GM19099 (cell line): ENCODE measurements around the gene COL16A1.

Experiments used
- POLR2A ChIP-seq: IDR thresholded peaks from 3 replicates; pipeline ENCODE4 v1.6.1; 2011; ENCODE audit warnings: low read depth; ENCODE audit not compliant: insufficient read length; ENCODE audit errors: extremely low read depth

COL16A1 gene

DNA sequence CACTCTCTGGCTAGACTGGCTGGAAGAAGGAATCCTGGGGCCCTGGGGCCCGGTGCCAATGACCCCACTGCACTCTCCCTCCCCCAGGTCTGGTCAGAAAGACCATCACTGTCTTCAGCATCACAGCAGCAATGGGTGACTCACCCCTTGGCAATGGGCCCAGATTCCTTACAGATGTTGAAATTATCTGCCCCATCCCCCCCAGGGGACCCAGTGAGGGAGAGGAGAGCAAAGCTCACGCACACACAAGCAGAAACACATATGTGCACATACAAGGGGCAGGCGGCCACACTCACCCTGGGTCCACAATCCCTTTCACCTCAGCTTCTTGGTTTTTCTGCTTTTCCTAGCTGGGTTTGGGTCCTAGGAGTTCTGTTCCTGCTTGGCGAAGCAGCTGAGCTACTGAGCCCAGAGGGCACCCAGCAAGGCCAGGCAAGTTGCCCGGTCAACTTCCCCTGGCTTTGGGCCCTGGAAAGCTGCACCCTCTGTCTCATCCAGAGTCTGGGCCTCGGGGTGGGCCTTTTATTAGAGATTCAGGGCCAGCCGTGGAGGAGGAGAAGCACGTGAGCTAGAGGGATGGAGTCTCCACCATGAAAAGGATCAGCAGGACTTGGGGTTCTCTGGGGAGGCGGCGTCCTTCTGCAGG, 2.6 kb downstream of the COL16A1 start:
- no peak for TF ChIP-seq POLR2A

DNA sequence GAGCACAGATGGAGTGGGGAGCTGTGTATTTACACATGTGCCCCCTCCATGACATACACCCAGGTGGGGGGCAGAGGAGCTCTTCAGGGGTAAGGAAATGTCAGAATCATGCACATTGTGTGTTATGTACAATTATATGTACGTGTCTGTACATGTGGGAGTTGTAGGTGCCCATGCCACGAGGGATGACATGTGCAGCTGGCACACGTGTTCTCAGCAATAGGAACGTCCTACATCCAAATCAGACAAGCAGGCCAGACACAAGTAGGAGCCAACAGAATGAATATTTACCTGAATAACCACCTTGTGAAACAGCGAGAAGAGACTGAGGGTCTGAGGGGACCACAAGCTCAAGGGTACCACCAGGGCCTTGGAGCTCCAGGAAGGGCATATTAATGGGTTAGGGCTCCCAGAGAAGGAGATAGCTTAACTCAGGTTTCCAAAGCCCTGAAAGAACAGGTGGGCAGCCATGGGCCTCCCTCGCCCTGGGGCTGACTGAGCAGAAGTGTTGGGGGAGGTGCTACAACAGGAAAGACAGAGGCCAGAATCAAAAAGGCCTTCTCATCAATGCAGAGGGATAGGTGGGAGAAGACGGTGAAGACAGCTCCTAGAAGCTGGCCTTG, 3.2 kb downstream of the COL16A1 start:
- no peak for TF ChIP-seq POLR2A

DNA sequence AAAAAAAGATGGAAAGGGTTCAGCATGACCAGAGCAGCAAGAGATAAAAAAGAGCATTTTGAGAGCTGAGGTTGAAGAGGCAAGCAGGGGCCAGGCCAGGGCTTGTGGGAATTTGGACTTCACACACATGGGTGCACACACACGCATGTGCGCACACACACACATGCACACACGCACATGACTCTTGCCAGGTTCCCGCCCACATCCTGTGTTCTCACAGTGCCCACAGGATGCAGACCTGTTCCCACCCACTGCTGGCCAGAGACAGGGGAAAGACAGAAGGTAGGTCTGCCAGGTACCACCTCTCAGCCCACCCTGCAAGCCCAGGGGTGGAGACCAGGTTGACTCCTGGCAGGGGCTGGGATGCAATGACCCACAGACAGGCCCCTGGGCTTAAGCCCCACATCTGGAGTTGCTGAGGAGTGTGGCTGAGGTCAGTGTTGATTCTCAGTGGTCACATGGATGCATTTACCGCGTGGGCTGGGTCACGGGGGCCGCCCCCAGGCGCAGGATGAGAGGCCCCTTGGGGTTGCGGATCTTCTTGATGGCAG, 4.4 kb downstream of the COL16A1 start:
- no peak for TF ChIP-seq POLR2A

DNA sequence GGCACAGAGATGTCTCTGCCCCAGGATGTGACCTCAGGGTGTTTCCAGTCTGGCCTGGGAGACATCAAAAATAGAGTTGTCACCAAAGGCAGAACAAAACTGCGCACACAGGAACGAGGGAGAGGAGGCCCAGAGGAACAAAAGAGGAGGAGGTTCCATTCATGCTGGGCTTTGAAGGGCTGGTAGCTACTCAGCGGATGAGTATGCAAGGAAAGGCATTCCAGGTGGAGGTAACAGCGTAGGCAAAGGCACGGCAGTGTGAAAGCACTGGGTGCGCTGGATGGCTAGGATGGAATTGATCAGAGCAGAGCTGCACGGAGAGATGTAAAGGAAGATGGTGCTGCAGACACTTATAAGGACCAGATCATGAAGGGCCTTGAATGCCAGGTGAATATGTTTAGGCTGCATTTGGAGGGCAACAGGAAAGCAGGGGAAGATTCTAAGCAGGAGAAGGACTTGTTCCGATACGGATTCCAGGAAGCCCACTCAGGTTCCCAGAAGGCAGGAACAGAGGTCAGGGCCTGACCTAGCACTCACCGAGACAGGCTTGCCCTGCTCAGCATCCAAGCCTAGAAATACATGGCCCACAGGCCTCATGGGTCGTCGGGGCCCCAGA, 6.3 kb downstream of the COL16A1 start:
- no peak for TF ChIP-seq POLR2A

DNA sequence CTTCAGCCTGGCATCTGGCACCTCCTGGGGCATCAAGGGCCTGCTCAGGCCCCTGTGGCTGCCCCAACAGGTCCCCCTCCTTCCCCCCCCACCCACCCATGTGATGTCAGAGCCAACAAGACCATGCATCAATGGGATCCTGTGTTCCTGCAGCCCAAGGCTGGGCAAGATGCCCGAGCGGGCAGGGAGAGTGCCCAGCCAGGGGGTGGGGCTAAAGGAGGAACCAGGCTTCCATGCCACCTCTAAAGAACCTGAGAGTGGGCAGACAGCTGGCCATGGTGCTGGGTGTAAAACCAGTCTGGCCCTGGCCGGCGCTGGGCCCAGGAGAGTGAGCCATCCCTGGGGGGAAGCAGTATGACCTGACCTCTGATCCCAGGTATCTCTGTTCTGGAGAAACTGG, 7.6 kb downstream of the COL16A1 start:
- TF ChIP-seq POLR2A = no peak

DNA sequence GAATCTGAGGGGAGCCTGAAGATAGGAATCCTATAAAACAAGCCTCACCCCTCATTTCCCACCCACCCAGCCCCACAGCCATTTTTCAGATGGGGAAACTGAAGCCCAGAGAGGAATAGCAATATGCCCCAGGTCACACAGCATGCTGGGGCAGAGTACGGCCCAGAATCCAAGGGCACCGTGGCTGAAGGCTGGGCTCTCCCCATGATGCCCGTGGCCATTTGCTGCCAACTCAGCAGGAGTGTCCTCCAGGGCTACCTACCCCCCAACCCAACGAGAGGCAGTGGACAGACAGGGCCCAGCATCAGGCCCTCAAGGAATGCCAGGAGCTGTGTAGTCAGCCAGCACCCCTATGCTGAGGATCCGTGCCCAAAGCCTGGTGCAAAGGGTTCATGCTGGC, 8.5 kb downstream of the COL16A1 start:
- TF ChIP-seq POLR2A = no peak

DNA sequence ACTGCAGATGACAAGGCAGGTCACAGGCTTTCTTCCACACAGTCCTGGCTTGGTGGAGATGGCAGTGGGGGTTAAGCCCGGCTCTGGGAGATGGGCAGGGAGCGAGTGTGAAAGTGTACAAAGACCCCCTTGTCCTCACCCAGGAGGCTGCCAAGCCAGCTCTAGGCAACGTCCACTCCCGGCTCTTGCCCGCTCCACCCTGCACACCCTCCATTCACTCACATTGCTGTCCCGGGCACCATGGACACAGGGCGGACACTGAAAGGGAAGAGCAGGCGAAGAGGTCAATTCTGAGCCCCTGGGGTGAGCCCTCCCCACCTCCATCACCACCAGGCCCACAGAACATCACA, 8.9 kb downstream of the COL16A1 start:
- TF ChIP-seq POLR2A = no peak

DNA sequence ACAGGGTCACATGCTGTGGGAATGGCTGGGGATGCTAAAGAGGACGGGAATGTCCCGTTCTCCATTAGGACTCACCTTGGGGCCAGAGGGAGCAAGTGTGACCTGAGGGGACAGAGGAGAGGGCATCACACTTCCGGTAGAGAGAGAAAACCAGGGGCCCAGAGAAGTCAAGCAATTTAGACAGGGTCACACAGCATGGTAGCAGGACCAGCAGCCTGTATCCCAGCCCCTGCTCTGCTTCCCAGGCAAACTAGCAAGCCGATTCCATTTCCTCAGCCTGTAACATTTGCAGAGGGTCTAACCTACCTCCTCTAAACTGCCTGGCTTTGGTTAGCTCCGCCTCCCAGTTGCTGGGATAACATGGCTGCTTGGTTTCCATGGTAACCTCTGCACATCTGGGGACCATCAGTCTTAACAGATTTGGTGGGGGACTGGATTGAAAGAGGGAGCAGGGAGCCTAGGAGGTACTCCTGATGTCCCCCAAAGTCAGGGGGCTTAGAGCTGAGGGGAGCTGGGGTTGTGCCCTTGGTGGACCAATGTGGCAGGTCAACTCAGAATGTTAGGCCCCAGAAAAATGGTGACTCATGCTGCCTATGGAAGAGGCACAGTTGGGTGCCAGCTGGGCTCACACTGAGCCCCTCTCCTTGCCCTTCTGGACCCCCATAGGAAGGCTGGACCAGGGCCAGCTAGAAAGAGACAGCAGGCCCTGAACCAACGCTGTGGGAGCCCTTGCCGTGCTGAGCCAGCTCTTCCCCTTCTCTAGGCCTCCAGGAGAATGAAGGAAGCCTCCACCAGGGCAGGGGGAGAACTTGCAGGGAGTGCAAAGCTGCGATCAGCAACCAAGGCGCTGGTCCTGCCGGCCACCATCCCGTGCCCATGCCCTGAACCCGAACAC, 9.5 kb downstream of the COL16A1 start:
- no peak for TF ChIP-seq POLR2A

DNA sequence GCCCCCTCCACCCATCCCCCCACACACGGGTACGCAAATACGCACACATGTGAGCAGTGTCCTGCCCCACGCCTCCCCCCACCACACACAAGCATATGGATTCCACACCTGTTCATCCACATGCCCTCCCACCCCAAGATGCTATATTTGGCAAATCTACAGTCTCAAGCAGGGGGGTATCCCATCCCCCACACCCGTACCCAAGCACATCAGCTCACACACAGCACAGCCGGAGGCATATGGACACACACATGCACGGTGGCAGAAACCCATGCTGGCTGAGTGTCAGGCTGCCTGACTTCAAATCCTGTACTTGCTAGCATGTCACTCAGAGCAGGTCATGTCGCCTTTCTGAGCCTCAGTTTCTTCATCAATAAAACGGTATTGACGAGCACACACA, 10.6 kb downstream of the COL16A1 start:
- no peak for TF ChIP-seq POLR2A

DNA sequence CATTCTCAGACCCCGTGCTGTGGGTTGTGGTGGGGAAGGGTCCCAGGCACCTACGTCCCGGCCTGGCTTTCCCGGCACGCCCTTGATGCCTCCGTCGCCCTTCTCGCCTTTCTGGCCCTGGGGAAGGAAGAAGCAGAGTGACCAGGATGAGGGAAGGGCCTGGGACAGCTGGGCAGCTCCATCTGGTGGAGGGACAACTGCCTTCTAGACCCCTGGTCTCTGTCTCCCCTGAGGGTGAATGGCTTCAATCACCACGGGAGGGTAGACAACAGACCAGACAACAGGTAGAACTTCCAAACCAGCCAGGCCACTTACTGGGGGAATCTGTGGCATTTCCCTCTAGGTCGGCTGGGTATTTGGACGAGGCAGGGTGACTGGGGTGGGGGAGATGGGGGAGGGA, 11.9 kb downstream of the COL16A1 start:
- no peak for TF ChIP-seq POLR2A

DNA sequence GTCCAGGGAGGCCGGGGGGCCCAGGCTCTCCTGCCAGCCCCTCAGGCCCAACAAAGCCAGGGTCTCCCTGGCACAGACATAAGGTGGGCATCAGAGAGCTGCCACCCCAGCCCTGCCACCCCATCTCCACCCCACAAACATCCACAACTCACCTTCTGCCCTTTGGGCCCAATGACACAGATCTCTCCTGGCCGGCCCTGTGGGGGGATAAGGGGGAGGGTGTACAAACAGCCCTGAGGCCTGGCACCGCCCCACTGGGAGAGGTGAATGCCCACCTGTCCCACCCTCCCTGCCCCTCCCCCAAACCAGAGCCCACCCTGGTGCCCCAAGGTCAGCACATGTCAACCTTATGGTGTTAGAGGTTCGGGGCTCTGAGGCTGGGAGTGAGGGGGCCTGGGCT, 12.4 kb downstream of the COL16A1 start:
- TF ChIP-seq POLR2A = no peak

DNA sequence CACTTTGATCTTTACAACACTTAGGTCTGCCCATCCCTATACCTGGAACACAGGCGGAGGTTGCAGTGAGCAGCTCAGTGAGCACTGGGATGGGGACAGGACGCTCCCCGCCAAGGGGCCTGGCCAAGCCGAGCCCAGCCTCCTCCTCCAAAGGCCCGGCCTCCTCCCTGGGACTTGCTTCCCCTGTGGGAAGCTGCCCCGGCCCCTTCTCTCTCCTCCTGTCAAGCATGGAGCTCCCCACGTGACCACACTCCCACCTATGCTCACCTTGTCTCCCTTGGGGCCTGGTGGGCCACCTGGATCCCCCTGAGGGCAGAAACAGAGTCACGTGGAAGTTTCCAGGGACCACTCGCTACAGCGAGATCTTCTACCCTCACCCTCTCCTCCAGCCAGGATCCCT, 12.9 kb downstream of the COL16A1 start:
- TF ChIP-seq POLR2A = no peak

DNA sequence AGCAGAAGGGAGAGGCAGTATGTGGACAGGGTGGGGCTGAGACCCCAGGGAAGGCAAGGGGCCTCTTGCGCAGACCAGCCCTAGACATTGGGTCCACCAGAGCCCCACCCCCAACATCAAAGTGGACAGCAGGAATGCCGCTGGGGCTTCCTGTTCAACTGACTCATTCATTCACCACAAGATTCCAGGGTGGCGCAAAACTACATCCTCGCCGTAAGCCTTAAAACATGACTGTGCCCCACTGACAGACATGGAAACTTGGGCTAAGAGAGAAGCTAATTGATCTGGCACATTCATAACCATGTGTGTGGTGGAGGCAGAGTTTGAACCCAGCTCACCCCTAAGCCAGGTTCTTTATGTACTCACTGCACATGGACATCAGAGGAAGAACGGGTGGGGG, 14.0 kb downstream of the COL16A1 start:
- no peak for TF ChIP-seq POLR2A

DNA sequence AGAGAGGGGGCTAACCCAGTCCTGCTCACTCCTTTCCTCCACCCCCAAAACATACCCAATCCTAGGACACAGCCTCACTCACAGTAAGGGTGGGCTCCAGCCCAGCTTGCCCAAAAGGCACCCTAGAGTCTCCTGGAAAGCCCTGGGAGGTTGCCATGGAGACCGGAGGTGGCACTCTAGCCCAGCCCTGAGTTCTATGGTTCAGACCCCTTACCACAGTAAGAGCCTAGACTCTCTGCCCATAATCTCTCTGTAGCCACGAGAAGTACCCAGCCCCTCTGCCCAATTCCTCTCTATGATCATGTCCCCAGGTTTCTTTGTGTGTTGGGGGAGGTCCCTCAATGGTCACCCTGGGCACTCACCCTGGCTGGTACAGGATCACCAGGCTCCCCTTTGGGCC, 14.4 kb downstream of the COL16A1 start:
- no peak for TF ChIP-seq POLR2A

DNA sequence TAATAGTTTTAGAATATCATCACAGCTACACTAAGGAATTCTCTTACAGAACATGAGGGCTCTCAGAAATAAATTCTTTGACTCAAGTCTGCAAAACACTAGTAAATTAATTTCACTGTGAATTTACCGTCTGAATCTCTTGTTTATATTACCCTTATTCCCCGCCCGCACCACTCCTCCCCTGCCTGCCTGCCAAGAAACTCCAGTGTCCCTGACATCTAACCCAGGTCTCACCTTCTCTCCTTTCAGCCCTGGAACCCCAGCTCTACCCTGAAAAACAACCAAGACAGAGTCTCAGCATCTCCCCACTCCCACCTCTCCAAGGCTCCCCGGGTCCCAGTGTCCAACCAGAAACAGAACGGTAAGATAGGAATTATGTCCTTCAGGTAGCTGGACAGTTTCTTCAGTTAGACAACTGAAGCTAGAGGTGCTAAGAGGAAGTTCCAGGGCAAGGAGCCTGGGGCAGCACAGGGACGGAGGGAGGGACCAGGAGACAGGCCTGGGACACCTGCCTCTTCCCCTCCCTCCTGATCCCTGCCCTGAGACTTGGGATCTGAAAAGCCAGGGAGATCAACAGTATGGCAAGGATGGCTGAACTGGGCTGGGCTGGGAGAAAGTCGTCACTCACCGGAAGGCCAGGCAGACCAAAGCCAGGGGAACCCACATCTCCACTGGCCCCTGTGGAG, 15.4 kb downstream of the COL16A1 start:
- TF ChIP-seq POLR2A = no peak
